Cortex of kidney (tissue), 1 donor: ENCODE data around the gene NCOA1.
"Not testable (repeated sequence)": the region's sequence is repeated elsewhere in the genome, so short reads cannot be mapped to it uniquely, and the experiment has no call there.

Experiments used
- DNase-seq: peaks from one replicate; lab custom pipeline; 2025; lab: John Stamatoyannopoulos, UW

NCOA1 gene

DNA sequence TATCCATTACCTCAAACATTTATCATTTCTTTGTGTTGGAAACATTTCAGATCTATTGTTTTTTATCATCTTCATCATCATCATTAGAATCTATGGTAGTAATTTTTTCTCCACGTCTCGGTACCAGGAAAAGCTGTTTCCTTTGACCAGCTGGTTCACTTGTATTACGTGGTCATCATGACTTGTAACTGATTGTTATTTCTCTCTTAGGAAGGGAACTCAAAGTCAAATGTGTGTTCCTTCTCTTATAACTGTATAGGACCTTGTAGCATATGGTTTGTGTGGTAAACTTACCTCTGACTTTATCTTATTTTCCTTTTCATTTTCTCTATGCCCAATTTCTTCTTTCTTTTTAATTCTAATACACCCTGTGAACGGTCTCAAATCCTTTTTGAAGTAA lies 16.5 kb downstream of the NCOA1 start:
- no peak for DNase-seq

DNA sequence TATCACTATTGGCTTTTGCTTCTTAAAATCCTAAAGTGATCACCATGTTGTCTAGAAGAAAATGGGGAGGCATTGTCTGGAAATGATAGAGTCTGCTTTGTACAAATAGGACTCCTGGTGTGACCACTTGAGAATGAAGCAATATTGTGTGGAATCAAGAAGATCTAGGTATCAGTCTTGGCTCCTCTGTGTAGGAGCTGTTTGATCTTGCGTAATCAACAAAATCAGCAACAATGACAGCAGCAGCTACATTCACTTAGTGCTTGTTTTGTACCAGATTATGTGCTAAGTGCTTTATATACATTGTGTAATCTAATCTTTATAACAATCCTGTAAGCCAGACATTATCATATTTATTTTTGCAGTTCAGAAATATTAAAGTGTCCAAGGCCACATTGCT lies 17.8 kb downstream of the NCOA1 start:
- DNase-seq = no peak

DNA sequence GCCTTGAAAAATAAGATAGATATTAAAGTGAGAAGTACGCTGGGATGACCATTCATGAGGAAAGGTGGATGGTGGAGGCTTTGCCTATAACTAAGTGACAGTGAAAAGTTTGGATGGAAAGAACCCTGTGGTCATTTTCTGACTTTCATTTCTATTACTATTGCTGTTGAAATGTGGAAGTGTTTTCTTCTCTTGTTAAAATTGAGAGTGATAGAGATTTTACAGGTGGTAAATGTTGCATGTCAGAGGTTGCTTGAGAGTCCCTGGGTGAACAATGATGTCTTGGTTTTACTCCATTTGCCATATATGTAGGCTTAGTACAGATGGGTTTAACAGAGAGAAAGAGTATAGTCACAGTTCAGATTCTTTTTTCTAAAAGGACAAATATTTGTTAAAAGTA lies 18.4 kb downstream of the NCOA1 start:
- no peak for DNase-seq

DNA sequence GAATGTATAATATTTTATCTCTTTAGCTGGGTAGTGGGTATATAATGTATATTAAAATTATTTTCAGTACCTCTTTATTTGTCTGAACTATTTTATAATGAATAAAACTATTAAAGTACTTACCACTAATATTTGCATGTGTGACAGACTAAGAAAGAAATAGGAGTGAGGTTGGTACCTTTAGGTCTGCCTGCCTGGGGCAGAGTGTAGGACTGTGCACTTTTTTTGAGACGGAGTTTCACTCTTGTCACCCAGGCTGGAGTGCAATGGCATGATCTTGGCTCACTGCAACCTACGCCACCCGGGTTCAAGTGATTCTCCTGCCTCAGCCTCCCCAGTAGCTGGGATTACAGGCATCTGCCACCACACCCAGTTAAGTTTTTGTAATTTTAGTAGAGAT lies 18.8 kb downstream of the NCOA1 start:
- no peak for DNase-seq

DNA sequence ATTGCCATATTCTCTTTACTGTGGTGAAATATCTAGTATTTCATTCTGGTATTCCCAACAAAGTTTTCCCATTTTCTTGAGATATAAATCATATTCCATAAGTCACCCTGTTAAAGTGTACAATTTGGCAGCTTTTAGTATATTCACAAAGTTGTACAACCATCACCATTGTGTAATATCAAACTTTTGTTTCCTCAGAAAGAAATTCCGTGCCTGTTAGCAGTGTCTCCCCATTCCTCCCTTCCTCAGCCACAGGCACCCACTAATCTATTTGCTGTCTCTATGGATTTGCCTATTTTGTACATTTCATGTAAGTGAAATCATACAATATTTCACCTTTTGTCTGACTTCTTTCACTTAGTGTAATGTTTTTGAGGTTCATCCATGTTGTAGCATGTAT lies 19.7 kb downstream of the NCOA1 start:
- DNase-seq = no peak

DNA sequence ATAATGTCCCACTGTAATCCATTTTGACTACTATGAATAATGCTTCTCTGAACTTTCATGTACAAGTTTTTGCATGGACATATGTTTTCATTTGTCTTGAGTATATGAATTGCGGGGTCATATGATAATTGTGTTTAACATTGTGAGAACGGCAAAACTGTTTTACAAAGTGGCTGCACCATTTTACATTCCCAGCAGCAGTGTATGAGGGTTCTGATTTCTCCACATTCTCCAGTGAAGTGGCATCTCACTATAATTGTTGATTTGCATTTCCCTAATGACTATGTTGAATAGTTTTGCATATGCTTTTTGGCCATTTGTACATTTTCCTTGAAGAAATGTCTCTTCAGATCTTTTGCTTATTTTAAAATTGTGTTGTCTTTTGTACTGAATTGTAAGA lies 20.1 kb downstream of the NCOA1 start:
- DNase-seq = no peak

DNA sequence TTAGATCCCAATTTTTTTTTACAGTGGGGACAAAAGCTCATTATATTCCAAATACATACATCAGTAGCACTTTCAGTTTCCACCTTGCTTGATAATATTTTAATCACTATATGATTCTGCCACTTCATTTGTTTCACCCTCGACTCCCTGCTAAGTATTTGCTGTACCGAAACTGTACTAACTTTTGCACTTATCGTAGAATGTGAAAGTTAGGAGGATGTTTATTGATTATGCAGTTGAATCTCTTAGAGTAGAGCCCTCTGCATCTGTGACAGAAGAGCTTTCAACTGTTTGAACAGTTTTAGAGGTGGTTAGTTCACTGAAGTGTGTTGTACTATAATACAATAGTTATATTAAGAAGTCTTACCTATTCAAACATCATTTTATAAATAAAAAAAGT lies 20.8 kb downstream of the NCOA1 start:
- no peak for DNase-seq

DNA sequence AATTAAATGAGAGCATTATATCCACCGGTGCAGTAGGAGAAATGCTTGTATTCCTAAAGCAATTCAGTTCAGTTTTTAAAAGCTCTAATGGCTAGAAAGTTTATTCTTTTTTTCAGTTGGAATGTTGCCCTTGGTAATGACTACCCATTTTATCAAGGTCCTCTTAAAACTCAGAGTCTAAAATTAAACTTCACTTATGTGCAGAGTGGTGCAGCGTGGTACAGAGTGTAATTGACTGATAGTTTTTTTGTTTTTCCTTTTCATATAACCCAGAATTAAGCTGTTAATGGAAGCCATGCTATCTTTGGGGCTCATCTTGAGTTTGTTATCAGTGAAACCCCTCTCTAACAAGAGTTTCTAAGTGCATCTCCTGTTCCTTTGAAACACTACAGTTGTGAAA lies 21.4 kb downstream of the NCOA1 start:
- no peak for DNase-seq

DNA sequence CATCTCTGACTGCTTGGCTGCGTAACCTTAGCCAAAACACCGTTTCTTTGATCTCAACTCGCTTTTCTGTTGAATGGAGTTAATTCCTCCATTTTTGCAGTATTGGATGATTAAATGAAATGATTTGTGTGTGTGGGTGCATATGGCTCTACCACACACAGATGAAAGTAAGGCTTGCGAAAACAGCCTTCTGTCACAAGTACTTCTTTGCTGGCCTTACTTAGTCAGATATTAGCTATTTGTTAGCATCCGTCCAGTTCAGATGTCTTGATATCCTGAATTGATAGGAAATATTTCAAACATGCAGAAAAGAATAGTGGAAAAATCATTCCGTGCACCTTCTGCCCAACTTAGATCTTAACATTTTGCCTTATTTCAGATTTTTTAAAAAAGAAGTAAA lies 21.8 kb downstream of the NCOA1 start:
- no peak for DNase-seq

DNA sequence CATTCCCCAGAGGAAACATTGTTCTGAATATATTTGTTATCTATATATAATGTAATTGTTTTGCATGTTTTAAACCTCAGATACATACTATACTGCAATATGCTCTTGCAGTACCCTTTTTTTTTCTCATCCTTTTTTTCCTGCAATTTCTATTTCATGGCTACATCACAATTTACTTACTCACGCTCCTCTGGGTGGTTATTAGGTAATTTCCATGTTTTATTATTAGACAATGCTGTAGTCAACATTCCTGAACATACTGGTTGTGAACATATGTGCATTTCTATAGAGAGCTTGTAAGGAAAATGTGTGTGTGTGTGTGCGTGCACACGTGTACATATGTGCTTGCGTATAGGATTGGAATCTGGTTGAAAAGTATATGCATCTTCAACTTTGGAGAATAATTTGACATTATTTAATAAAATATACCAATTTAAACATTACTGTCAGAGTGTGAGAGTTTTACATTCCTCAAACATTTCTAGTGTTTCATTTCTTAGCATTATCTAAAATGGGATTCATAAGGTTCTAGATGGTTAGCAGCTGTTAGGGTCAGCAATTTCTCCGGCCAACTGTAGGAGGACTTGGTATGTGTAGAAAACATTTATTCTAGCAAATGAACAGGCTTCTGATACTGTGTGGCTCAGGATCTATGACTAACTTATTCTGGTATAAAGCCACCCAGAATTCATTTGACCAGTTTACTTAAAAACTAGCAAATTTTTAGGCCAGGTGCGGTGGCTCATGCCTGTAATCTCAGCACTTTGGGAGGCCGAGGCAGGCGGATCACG lies 22.4 kb downstream of the NCOA1 start:
- DNase-seq = no peak

DNA sequence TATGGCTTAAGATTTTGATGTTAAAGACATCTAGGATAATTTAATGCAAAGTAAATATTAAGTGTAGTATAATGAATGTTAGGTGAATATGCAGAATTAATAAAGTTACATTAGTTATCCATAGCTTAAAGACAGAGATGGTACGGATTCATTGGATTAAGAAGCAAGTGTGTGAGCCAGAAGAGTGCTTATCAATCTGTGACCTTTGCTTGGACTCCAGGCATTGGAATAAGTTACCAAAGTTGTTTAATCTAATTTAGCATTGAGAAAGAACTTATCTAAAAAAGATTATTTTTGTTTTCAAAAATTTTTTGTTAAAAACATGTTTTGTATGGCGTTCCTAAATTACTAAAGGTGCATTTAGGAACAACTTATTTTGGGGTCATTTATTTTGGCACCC lies 23.8 kb downstream of the NCOA1 start:
- no peak for DNase-seq

DNA sequence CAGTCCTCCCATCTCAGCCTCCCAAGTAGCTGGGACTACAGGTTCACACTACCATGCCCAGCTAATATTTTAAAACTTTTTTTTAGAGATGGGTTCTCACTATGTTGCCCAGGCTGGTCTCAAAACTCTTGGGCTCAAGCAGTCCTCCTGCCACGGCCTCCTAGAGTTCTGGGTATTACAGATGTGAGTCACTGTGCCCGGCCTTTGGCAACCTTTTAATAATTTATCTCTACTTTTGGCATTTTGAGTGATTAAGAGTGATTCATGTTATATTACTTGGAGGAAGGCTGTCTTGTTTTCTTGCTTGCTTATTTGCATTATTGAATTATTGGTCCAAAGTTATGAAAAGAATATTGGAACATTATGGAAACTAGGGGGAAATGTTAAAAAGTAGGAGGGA lies 24.3 kb downstream of the NCOA1 start:
- no peak for DNase-seq

DNA sequence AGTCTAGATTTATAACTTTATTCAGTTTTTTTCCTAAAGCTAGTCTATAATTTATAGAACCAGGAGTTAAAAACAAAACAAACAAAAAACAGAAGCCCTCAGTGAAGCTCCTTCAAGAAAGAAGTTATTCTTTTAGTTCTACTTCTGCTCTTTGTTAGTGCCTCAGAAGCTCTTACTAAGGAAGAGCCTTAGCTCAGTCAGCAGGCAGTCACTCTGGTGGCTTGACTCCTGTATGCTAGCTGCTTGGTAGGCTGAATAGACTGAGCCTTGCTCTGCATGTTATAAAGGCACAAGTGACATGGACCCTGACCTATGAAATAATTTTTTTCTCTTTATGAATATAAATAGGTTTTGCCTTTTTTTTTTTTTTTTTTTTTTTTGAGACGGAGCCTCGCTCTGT lies 24.8 kb downstream of the NCOA1 start:
- DNase-seq = no peak

DNA sequence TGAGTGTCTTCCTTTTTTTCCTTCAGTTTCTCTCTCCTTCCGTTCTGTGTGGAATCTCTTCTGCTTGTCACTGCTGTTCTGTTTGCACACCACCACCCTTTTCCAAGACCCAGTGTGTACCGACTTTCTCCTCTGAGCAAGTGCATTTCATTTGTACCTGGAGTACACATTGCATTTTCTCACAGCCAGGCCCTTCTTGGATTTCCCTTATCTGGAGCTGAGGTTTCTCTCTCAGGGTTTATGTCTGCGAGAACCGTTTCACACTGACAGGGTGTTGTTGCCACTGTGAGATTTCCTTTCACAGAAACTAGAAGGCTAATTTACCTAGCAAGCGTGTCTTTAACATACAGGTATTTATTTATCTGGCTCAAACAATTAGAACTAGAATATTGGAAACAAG lies 26.2 kb downstream of the NCOA1 start:
- DNase-seq = no peak

DNA sequence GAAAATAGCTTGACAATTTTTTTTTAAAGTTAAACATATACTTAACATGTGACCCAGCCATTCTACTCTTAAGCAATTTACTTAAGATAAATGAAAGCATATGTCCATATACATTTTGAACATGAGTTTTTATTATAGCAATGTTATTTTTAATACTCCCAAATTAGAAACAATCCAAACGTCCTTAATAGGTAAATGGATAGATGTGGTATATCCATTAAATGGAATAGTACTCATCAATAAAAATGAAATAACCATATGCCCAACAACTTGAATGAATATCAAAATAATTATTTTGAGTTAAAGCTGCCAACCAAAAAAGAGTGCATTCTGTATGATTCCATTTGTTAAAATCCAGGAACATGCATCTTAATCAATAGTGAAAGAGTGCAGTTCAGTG lies 29.1 kb downstream of the NCOA1 start:
- DNase-seq = no peak

DNA sequence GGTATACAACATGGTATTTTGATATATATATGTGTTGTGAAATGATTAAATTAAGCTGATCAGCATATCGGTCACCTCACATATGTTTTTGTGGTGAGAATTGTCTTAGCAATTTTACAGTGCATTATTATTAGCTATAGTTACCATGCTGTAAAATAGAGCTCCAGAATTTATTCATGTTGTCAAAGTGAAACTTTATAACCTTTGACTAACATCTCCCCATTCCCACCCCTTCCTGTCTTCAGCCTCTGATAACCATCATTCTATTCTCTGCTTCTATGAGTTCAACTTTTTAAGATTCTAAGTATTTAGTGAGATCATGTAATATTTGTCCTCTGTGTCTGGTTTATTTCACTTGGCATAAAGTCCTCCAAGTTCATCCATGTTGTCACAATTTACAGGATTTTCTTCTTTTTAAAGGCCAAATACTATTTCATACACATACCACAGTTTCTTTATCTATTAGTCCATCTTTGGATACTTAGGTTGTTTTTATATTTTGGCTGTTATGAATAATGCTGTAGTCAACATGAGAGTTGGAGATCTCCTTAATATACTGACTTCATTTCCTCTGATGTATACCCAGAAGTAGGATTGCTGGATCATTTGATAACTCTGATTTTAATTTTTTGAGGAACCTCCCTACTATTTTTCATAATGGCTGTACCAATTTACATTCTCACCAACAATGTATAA lies 30.3 kb downstream of the NCOA1 start:
- no peak for DNase-seq

DNA sequence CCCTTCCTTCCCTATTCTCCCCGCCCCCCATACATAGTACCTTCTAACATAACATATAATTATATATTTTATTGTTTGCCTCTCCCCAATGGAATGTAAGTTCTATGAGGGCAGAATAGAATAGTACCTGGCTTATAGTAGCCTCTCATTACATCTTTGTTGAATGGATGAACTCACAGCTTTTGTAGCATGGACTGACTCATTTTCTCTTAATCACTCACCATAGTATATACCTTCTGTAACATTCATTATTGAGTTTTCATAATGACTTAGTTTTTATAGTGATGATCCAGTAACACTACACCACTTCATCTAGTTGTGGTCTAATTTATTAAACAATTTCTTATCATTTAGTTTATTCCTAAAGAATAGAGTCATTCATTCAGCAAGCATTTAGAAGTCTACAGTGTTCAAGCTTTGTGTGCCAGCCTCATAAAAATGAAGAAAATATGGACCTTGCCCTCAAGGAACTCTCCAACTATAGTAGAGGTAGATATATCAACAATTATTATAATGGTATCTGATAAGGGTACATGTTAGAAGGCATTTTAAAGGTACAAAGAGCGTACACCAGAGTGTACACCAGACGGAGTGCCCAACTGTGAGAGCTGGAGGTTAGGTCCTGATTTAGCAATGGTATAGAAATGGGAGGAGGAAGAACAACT lies 31.1 kb downstream of the NCOA1 start:
- DNase-seq = no peak

DNA sequence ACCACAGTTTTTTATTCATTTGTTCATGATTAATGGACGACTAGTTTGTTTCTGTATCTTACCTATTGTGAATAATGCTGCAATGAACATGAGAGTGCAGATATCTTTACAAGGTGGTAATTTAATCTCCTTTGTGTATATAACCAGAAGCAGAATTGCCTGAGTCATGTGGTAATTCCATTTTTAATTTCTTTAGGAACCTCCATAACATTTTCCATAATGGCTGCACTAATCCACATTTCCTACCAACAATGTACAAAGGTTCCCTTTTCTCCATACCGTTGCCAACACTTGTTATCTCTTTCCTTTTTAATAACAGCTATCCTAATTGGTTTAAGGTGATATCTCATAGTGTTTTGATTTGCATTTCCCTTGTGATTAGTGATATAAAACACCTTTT lies 36.5 kb downstream of the NCOA1 start:
- no peak for DNase-seq

DNA sequence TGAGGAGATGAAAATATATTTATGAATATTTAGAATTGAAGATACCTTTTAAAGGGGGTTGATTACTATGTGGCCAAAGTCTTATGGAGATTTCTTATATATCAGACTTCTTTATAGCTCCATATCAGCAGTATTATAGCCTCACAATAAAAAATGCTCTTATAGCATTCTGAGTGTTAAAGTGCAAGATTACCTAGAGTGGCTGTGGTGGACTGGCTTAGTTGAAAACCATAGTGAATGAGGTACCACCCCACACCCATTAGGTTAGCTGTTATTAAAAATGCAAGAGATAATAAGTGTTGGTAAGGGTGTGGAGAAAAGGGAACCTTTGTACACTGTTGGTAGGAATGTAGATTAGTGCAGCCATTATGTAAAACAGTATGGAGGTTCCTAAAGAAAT lies 39.7 kb downstream of the NCOA1 start:
- DNase-seq = no peak

DNA sequence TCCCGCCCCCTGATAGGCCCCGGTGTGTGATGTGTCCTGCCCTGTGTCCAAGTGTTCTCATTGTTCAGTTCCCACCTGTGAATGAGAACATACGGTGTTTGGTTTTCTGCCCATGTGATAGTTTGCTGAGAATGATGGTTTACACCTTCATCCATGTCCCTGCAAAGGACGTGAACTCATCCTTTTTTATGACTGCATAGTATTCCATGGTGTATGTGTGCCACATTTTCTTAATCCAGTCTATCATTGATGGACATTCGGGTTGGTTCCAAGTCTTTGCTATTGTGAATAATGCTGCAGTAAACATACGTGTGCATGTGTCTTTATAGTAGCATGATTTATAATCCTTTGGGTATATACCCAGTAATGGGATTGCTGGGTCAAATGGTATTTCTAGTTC lies 40.6 kb downstream of the NCOA1 start:
- not testable (repeated sequence) for DNase-seq

DNA sequence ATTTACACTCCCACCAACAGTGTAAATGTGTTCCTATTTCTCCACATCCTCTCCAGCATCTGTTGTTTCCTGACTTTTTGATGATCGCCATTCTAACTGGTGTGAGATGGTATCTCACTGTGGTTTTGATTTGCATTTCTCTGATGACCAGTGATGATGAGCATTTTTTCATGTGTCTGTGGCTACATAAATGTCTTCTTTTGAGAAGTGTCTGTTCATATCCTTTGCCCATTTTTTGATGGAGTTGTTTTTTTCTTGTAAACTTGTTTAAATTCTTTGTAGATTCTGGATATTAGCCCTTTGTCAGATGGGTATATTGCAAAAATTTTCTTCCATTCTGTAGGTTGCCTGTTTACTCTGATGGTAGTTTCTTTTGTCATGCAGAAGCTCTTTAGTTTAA lies 41.0 kb downstream of the NCOA1 start:
- DNase-seq = not testable (repeated sequence)

DNA sequence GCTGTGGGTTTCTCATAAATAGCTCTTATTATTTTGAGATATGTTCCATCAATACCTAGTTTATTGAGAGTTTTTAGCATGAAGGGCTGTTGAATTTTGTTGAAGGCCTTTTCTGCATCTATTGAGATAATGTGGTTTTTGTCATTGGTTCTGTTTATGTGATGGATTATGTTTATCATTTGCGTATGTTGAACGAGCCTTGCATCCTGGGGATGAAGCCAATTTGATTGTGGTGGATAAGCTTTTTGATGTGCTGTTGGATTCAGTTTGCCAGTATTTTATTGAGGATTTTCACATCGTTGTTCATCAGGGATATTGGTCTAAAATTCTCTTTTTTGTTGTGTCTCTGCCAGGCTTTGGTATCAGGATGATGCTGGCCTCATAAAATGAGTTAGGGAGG lies 42.5 kb downstream of the NCOA1 start:
- not testable (repeated sequence) for DNase-seq

DNA sequence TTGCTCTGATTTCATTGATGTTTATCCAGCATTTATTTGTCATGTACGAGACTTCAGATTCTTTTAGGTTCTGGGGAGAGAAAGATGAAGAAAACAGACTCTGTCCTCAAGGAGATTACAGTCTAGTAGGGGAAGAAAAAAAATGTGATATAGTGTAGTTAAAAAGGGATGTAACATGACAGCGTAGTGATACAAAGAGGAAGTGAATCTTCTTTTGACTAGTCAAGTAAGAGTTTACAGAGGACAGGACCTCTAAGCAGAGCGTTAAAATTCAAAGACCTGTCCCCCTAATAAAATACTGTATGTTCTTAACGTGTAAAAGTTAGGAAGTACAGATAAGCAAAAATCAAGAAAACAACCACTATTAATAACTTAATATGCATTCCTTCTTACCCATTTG lies 47.7 kb downstream of the NCOA1 start:
- no peak for DNase-seq
